OCI-LY3 (cell line): ENCODE results near the gene FGD3.
A peak's percentile ranks its signal among the peaks of the same experiment; 100 is the strongest.

Source experiments
- H2AFZ ChIP-seq: fragments of 200-600, 300-600 bp; shearing (Covaris generic); 2 replicates; pipeline ENCODE4 v1.6.0; 2014; ENCODE audit warnings: antibody characterized with exemption, low read depth, low read length
- H3K27ac ChIP-seq: fragments of 200-600, 300-600 bp; sonication (generic); 2 replicates; pipeline ENCODE4 v1.5.1; 2014; ENCODE audit warnings: mild to moderate bottlenecking, low read length, moderate library complexity, mixed read lengths
- H3K27me3 ChIP-seq: fragments of 200-600, 300-600 bp; sonication (generic); 2 replicates; pipeline ENCODE4 v1.6.1; 2014; ENCODE audit warnings: low read depth, low read length, mixed read lengths
- H3K36me3 ChIP-seq: fragments of 200-600, 300-600 bp; sonication (generic); replicated peaks from 2 replicates; pipeline ENCODE3; 2014; ENCODE audit warnings: low read depth, low read length, mixed read lengths
- H3K4me1 ChIP-seq: fragments of 300-600, 200-600 bp; sonication (generic); 2 replicates; pipeline ENCODE4 v1.6.1; 2014; ENCODE audit warnings: low read length, mixed read lengths
- H3K4me2 ChIP-seq: fragments of 200-600, 300-600 bp; sonication (generic); 2 replicates; pipeline ENCODE4 v1.6.1; 2014; ENCODE audit warnings: low read length, mixed read lengths
- H3K4me3 ChIP-seq: fragments of 300-600, 200-600 bp; sonication (generic); 2 replicates; pipeline ENCODE4 v1.5.1; 2014; ENCODE audit warnings: antibody characterized with exemption, mild to moderate bottlenecking, low read length, moderate library complexity
- H3K79me2 ChIP-seq: fragments of 300-600, 200-600 bp; shearing (Covaris generic); 2 replicates; pipeline ENCODE4 v1.6.1; 2014; ENCODE audit warnings: mild to moderate bottlenecking, low read length, mixed read lengths
- H3K9ac ChIP-seq: fragments of 300-600, 200-600 bp; shearing (Covaris generic); 2 replicates; pipeline ENCODE4 v1.6.0; 2014; ENCODE audit warnings: mild to moderate bottlenecking, low read length, moderate library complexity
- H3K9me3 ChIP-seq: fragments of 200-600, 300-600 bp; shearing (Covaris generic); 2 replicates; pipeline ENCODE4 v1.6.1; 2014; ENCODE audit warnings: low read length, mixed read lengths; ENCODE audit not compliant: insufficient read depth
- H4K20me1 ChIP-seq: fragments of 200-600, 300-600 bp; sonication (generic); 2 replicates; pipeline ENCODE4 v1.6.1; 2016; ENCODE audit warnings: low read length, mixed read lengths; ENCODE audit not compliant: insufficient read depth
- CTCF ChIP-seq: fragments of 200-600, 300-600 bp; sonication (generic); IDR thresholded peaks from 2 replicates; pipeline ENCODE4 v1.5.1; 2014; ENCODE audit warnings: antibody characterized with exemption, low read length, low read depth
- EZH2phosphoT487 ChIP-seq: fragments of 200-600 bp; shearing (Covaris generic); IDR thresholded peaks from 2 replicates; pipeline ENCODE4 v1.6.1; 2018; ENCODE audit warnings: antibody characterized with exemption, mixed run types, low read depth

Gene FGD3

GRCh38 chr9:93058355-93059010 is 111.2 kb downstream of the FGD3 start, which contains the start of gene SUSD3:
TSS of gene SUSD3 (plus strand) at chr9:93058701. CDS start at chr9:93058743, 42 bp downstream.
- peaks cover 14% of the 10 kb centered on the region for H3K79me2 ChIP-seq
- H3K27ac ChIP-seq: no peak within 1 kb of the TSS
- peak within 1 kb of the TSS; percentile 89 for H3K4me3 ChIP-seq
- no peaks in the 10 kb centered on the region for H3K36me3 ChIP-seq
- H3K9ac ChIP-seq: peak within 1 kb of the TSS; percentile 76
- peak within 1 kb of the TSS; percentile 75; the same call in 1 of the 2 replicates for H2AFZ ChIP-seq
- no peaks in the 10 kb centered on the region for H3K27me3 ChIP-seq
- 0 out of 2 replicates have a peak, but pooled peaks cover 6% of the 10 kb centered on the region for H4K20me1 ChIP-seq
- TF ChIP-seq EZH2phosphoT487 (no peak), CTCF (no peak)
- no peaks in the 10 kb centered on the region for H3K9me3 ChIP-seq
- H3K4me2 ChIP-seq: peak within 1 kb of the TSS; percentile 100
- peaks cover 40% of the 10 kb centered on the region for H3K4me1 ChIP-seq

- peak overlapping the region; percentile 89 for H3K4me3 ChIP-seq
- H3K4me2 ChIP-seq: peak overlapping the region; percentile 100
- TF ChIP-seq EZH2phosphoT487: no peak
- TF ChIP-seq CTCF: no peak
- H3K4me1 ChIP-seq: peaks cover 41% of the 10 kb centered on the region
- H3K27ac ChIP-seq: no peak overlapping the region
- no peaks in the 10 kb centered on the region for H3K36me3 ChIP-seq
- peak overlapping the region; percentile 76 for H3K9ac ChIP-seq
- no peaks in the 10 kb centered on the region for H3K27me3 ChIP-seq
- H3K79me2 ChIP-seq: peaks cover 14% of the 10 kb centered on the region
- H4K20me1 ChIP-seq: 0 out of 2 replicates have a peak, but pooled peaks cover 6% of the 10 kb centered on the region
- H3K9me3 ChIP-seq: no peaks in the 10 kb centered on the region
- H2AFZ ChIP-seq: peak overlapping the region; percentile 18; the same call in 1 of the 2 replicates
Observed at GRCh38 chr9:93059011-93059714, 111.8 kb downstream of the FGD3 start.

- Histone ChIP-seq H3K4me2 (peak overlapping the region; percentile 100), H3K4me3 (peak overlapping the region; percentile 89), H3K9me3 (no peaks in the 10 kb centered on the region), H2AFZ (peak overlapping the region; percentile 18; the same call in 1 of the 2 replicates), H3K79me2 (peaks cover 14% of the 10 kb centered on the region), H3K9ac (peak overlapping the region; percentile 76), H3K4me1 (peaks cover 46% of the 10 kb centered on the region), H3K27me3 (no peaks in the 10 kb centered on the region), H3K36me3 (no peaks in the 10 kb centered on the region), H3K27ac (no peak overlapping the region), H4K20me1 (0 out of 2 replicates have a peak, but pooled peaks cover 6% of the 10 kb centered on the region)
- no peak for TF ChIP-seq EZH2phosphoT487
- no peak for TF ChIP-seq CTCF
Observed at GRCh38 chr9:93059715-93060578, 112.6 kb downstream of the FGD3 start.
